ENCODE measurements around the gene SLC15A5. TPM values are rescaled to one million over a fixed set of nuclear protein-coding genes. Genes with fewer than 3 reads are reported as not detected.

Gene SLC15A5
- polyA plus RNA-seq, 1 experiment = not detected

DNA sequence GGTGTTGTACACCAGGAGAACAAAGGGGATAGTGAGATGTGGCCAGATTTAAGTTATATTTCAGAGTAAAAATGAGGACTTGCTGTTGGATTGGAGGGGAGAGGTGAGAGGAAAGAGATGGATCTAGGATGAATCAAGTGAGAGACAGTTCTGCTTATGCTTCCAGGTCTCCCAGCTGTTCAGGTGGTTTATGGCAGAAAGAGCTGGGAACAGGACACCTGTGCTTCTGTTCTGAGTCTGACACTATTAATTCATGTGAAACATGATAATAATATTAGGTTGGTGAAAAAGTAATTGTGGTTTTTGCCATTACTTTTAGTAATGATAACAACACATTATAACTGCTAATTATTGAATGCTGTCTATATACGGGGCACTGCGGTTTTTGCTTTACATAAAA, 55.7 kb downstream of the SLC15A5 start:
- Histone ChIP-seq H3K36me3 (ENCODE audit: control insufficient read depth, insufficient read depth, low read length) (no peaks in the 10 kb centered on the region), H3K27me3 (ENCODE audit: control insufficient read depth, insufficient read depth, low read length) (no peaks in the 10 kb centered on the region), H3K4me3 (ENCODE audit: low read depth, low read length) (no peak overlapping the region)
- TF ChIP-seq, protein P1, sequence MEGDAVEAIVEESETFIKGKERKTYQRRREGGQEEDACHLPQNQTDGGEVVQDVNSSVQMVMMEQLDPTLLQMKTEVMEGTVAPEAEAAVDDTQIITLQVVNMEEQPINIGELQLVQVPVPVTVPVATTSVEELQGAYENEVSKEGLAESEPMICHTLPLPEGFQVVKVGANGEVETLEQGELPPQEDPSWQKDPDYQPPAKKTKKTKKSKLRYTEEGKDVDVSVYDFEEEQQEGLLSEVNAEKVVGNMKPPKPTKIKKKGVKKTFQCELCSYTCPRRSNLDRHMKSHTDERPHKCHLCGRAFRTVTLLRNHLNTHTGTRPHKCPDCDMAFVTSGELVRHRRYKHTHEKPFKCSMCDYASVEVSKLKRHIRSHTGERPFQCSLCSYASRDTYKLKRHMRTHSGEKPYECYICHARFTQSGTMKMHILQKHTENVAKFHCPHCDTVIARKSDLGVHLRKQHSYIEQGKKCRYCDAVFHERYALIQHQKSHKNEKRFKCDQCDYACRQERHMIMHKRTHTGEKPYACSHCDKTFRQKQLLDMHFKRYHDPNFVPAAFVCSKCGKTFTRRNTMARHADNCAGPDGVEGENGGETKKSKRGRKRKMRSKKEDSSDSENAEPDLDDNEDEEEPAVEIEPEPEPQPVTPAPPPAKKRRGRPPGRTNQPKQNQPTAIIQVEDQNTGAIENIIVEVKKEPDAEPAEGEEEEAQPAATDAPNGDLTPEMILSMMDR (IDR thresholded peaks at IDR 0.05; ENCODE audit: insufficient read depth, low read depth, low read length) = no peak
- no peak for DNase-seq (ENCODE audit: low read depth)
- ChIA-PET CTCF (no interaction called here), POLR2A (no interaction called here)

GRCh38 chr12:16220120-16220519, 57.4 kb downstream of the SLC15A5 start:
- CTCF ChIA-PET = no interaction called here
- H3K36me3 ChIP-seq (ENCODE audit: control insufficient read depth, insufficient read depth, low read length) = no peaks in the 10 kb centered on the region
- H3K27me3 ChIP-seq (ENCODE audit: control insufficient read depth, insufficient read depth, low read length) = no peaks in the 10 kb centered on the region
- no peak overlapping the region for H3K4me3 ChIP-seq (ENCODE audit: low read depth, low read length)
- no peak for DNase-seq (ENCODE audit: low read depth)
- POLR2A ChIA-PET = no interaction called here
- TF ChIP-seq, protein P1 (IDR thresholded peaks at IDR 0.05; ENCODE audit: insufficient read depth, low read depth, low read length) = no peak

DNA sequence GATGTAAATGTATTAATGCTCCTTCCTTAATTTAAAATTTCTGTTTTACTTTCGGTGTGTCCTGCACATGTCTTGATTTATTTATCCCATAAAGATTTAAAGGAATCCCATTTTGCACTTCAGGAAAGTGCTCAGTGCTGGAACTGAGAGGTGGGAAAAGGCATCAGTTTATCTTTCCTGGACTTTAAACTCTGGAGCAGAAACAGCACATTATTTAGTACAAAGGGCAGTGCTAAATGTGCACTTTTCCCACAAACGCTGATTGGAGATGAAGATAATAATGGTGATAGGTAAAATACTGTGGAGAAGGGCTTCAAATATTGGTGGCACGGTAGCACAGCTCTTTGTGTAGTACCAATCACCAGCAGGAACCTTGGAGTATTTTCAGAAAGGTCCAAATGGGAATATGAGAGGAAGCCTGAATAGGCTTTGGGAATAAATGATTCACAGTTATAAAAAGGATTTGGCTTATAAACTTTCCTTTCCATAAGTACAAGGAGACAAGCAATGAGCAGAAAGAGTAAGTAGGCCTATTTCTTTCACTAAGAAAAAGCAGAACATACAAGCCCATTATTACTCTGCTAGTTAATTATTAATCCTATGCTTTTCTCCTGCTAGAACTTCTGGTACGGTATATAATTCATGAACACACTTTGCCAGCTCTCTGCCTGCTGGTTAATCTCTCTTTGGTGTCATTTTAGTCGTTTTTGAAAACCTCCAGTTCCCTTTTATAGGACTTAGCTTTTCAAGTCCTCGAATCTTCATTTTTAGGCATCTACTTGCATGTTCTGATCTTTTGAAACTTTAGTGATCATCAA, 58.3 kb downstream of the SLC15A5 start:
- POLR2A ChIA-PET = no interaction called here
- Histone ChIP-seq H3K36me3 (ENCODE audit: control insufficient read depth, insufficient read depth, low read length) (no peaks in the 10 kb centered on the region), H3K27me3 (ENCODE audit: control insufficient read depth, insufficient read depth, low read length) (no peaks in the 10 kb centered on the region), H3K4me3 (ENCODE audit: low read depth, low read length) (no peak overlapping the region)
- no peak for DNase-seq (ENCODE audit: low read depth)
- TF ChIP-seq, protein P1 (IDR thresholded peaks at IDR 0.05; ENCODE audit: insufficient read depth, low read depth, low read length) = no peak
- CTCF ChIA-PET = interaction anchor here (0.6 to 0.7 kb wide), 2 partner anchors 19 to 1006 kb away, joined by 3 read pairs; no protein-coding TSS in a partner anchor

GRCh38 chr12:16218234-16218633, 59.3 kb downstream of the SLC15A5 start:
- CTCF ChIA-PET = no interaction called here

DNA sequence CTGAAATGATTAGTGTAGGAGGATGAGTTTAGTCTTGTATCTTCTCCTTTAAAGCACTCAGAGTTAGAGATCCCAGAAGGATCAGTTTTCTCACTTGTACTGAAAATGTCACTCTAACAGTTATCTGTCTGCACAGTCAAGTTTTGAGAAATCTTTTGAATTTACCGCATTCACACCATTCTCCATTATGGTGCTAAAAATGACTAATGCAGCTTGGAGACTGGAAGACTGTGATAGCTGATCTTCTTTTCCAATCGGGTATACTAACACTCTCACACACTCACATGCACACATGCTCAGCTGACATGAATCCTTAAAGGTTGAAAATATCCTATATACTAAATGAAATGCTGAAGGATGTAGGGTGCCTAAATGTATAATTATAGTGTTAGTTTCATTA, 65.8 kb downstream of the SLC15A5 start:
- ChIA-PET CTCF (no interaction called here), POLR2A (no interaction called here)
- Histone ChIP-seq H3K36me3 (ENCODE audit: control insufficient read depth, insufficient read depth, low read length) (no peaks in the 10 kb centered on the region), H3K4me3 (ENCODE audit: low read depth, low read length) (no peak overlapping the region), H3K27me3 (ENCODE audit: control insufficient read depth, insufficient read depth, low read length) (no peaks in the 10 kb centered on the region)
- no peak for DNase-seq (ENCODE audit: low read depth)
- TF ChIP-seq, protein P1 (IDR thresholded peaks at IDR 0.05; ENCODE audit: insufficient read depth, low read depth, low read length) = no peak

More at GRCh38 chr12:16218234-16218633, 59.3 kb downstream of the SLC15A5 start:
- TF ChIP-seq, protein P1 (IDR thresholded peaks at IDR 0.05; ENCODE audit: insufficient read depth, low read depth, low read length) = no peak
- no peaks in the 10 kb centered on the region for H3K27me3 ChIP-seq (ENCODE audit: control insufficient read depth, insufficient read depth, low read length)
- POLR2A ChIA-PET = no interaction called here
- H3K4me3 ChIP-seq (ENCODE audit: low read depth, low read length) = no peak overlapping the region
- H3K36me3 ChIP-seq (ENCODE audit: control insufficient read depth, insufficient read depth, low read length) = no peaks in the 10 kb centered on the region
- DNase-seq (ENCODE audit: low read depth) = no peak
